ENCODE measurements around the gene RPF1. TPM values are rescaled to one million over a fixed set of nuclear protein-coding genes. Genes with fewer than 3 reads are reported as not detected.

Gene RPF1
- total and polyA plus RNA-seq, 2 of the 4 experiments (the other 2 are of a cell fraction), result 28.4 to 30.3 TPM

DNA sequence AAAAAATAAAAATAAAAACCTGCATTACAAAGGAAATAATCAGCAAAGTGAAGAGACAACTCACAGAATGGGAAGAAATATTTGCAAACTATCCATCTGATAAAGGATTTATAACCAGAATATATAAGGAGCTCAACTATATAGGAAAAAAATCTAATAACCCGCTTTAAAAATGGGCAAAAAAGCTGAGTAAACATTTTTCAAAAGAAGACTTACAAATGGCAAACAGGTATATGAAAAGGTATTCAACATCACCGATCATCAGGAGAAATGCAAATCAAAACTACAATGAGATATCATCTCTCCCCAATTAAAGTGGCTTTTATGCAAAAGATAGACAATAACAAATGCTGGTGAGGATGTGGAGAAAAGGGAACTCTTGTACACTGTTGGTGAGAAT, 31.1 kb downstream of the RPF1 start:
- Histone ChIP-seq H4K5ac (ENCODE audit: low read depth, low read length) (no peak overlapping the region), H3K23ac (ENCODE audit: low read depth, low read length) (no peak overlapping the region), H3K79me1 (ENCODE audit: low read depth in 1 of 2, low read length in 2 of 2) (peaks cover 4 to 11% of the 10 kb centered on the region in 2 experiments; a peak in 3 of 4 replicates), H3K9me1 (ENCODE audit: insufficient read depth, low read length) (no peaks in the 10 kb centered on the region), H2BK5ac (ENCODE audit: low read depth, low read length, poor library complexity, severe bottlenecking) (no peak overlapping the region), H2AK5ac (ENCODE audit: low read depth, low read length) (no peak overlapping the region), H3K4me1 (ENCODE audit: control insufficient read depth, insufficient read depth, low read length) (no peaks in the 10 kb centered on the region), H4K8ac (ENCODE audit: low read depth in 2 of 2, low read length in 2 of 2) (no peak overlapping the region), H3K56ac (ENCODE audit: extremely low read depth, insufficient read depth, low read length) (no peak overlapping the region), H3K9me3 (ENCODE audit: control insufficient read depth, insufficient read depth, low read length) (no peaks in the 10 kb centered on the region), H3K27me3 (ENCODE audit: control insufficient read depth, insufficient read depth, low read length) (no peaks in the 10 kb centered on the region), H3K4ac (ENCODE audit: low read depth, low read length) (no peak overlapping the region), H3K4me3 (ENCODE audit: insufficient read depth, low read depth, low read length) (no peak overlapping the region), H4K91ac (ENCODE audit: insufficient read depth, low read depth, low read length) (no peak overlapping the region), H2BK20ac (ENCODE audit: low read depth, low read length) (no peak overlapping the region), H3K36me3 (ENCODE audit: control insufficient read depth, insufficient read depth, low read length) (no peaks in the 10 kb centered on the region), H2AFZ (replicated peaks; ENCODE audit: low read length, poor library complexity) (no peak overlapping the region), H2AK9ac (replicated peaks; ENCODE audit: low read depth, low read length, poor library complexity) (no peak overlapping the region), H4K20me1 (ENCODE audit: insufficient read depth, low read length) (peaks cover 4% of the 10 kb centered on the region), H3K9ac (ENCODE audit: low read depth, low read length) (no peak overlapping the region), H2BK15ac (ENCODE audit: low read depth, low read length) (no peak overlapping the region), H3K14ac (replicated peaks; ENCODE audit: low read depth, low read length) (no peak overlapping the region), H3K18ac (ENCODE audit: low read depth, low read length) (no peak overlapping the region), H3K4me2 (ENCODE audit: low read depth, low read length) (no peak overlapping the region), H3K27ac (ENCODE audit: insufficient read depth, low read length) (no peak overlapping the region), H2BK120ac (ENCODE audit: low read depth, low read length) (no peak overlapping the region)
- ChIA-PET CTCF (interaction anchor here (1.1 kb wide), 1 partner anchor 25 kb away, joined by 4 read pairs; no protein-coding TSS in a partner anchor), POLR2A (ENCODE audit: unreplicated experiment) (no interaction called here)
- DNase-seq (no peak), ATAC-seq (ENCODE audit: low read depth) (no peak)
- no TSS peak for BruUV-seq (replicated peaks)
- TF ChIP-seq FOS (IDR thresholded peaks at IDR 0.05; ENCODE audit: low read depth, low read length) (no peak), MAFK (IDR thresholded peaks at IDR 0.05; ENCODE audit: low read depth, low read length) (peak; percentile 74)
- intact Hi-C loops (cut with micrococcal nuclease), result no loop called here
- in situ Hi-C loops (cut with MboI; ENCODE audit: low sequenced_read_pairs), result no loop called here
- no CpG with 5 or more reads among the region's 2 CpGs for WGBS, 2 experiments (ENCODE audit: extremely low coverage in 2 of 2, insufficient read length in 1 of 2)
- dilution Hi-C loops (cut with HindIII; ENCODE audit: low sequenced_read_pairs, unreplicated experiment), result no loop called here

Data from IMR-90 (cell line).